Measurements from ENCODE around the gene BHLHA9.

Gene BHLHA9

GRCh38 chr17:1289695-1290094 is 19.5 kb downstream of the BHLHA9 start:
- H3K4me2 ChIP-seq (ENCODE audit: low read length), result no peak overlapping the region
- no peak overlapping the region for H3K9ac ChIP-seq (ENCODE audit: low read length)
- no peaks in the 10 kb centered on the region for H4K20me1 ChIP-seq (ENCODE audit: insufficient read depth, low read length)
- H3K79me2 ChIP-seq (ENCODE audit: low read length), result no peaks in the 10 kb centered on the region
- no peaks in the 10 kb centered on the region for H3K9me3 ChIP-seq (ENCODE audit: insufficient read depth, low read length)
- no peak overlapping the region for H3K27ac ChIP-seq (ENCODE audit: low read length)
- TF ChIP-seq CTCF (IDR thresholded peaks at IDR 0.05; ENCODE audit: low read depth, low read length) (no peak), EZH2phosphoT487 (IDR thresholded peaks at IDR 0.05; ENCODE audit: low read depth) (no peak)
- no peaks in the 10 kb centered on the region for H3K27me3 ChIP-seq (ENCODE audit: low read depth, low read length)
- H3K4me1 ChIP-seq (ENCODE audit: low read length), result no peaks in the 10 kb centered on the region
- H3K4me3 ChIP-seq (ENCODE audit: low read length), result no peak overlapping the region
- no peaks in the 10 kb centered on the region for H3K36me3 ChIP-seq (replicated peaks; ENCODE audit: low read depth, low read length)
- no peak overlapping the region for H2AFZ ChIP-seq (ENCODE audit: low read depth, low read length)

GRCh38 chr17:1290676-1291075 is 20.4 kb downstream of the BHLHA9 start:
- Histone ChIP-seq H3K4me2 (ENCODE audit: low read length) (no peak overlapping the region), H3K79me2 (ENCODE audit: low read length) (no peaks in the 10 kb centered on the region), H3K9ac (ENCODE audit: low read length) (no peak overlapping the region), H3K27me3 (ENCODE audit: low read depth, low read length) (no peaks in the 10 kb centered on the region), H3K27ac (ENCODE audit: low read length) (no peak overlapping the region), H3K9me3 (ENCODE audit: insufficient read depth, low read length) (no peaks in the 10 kb centered on the region), H4K20me1 (ENCODE audit: insufficient read depth, low read length) (no peaks in the 10 kb centered on the region), H2AFZ (ENCODE audit: low read depth, low read length) (no peak overlapping the region), H3K36me3 (replicated peaks; ENCODE audit: low read depth, low read length) (no peaks in the 10 kb centered on the region), H3K4me3 (ENCODE audit: low read length) (no peak overlapping the region), H3K4me1 (ENCODE audit: low read length) (no peaks in the 10 kb centered on the region)
- TF ChIP-seq CTCF (IDR thresholded peaks at IDR 0.05; ENCODE audit: low read depth, low read length) (no peak), EZH2phosphoT487 (IDR thresholded peaks at IDR 0.05; ENCODE audit: low read depth) (no peak)

GRCh38 chr17:1294157-1294717 is 24.0 kb downstream of the BHLHA9 start:
- Histone ChIP-seq H3K4me1 (ENCODE audit: low read length) (no peaks in the 10 kb centered on the region), H3K79me2 (ENCODE audit: low read length) (no peaks in the 10 kb centered on the region), H3K27me3 (ENCODE audit: low read depth, low read length) (no peaks in the 10 kb centered on the region), H2AFZ (ENCODE audit: low read depth, low read length) (no peak overlapping the region), H3K4me3 (ENCODE audit: low read length) (no peak overlapping the region), H3K9ac (ENCODE audit: low read length) (no peak overlapping the region), H3K27ac (ENCODE audit: low read length) (no peak overlapping the region), H3K4me2 (ENCODE audit: low read length) (no peak overlapping the region), H3K36me3 (replicated peaks; ENCODE audit: low read depth, low read length) (no peaks in the 10 kb centered on the region), H4K20me1 (ENCODE audit: insufficient read depth, low read length) (no peaks in the 10 kb centered on the region), H3K9me3 (ENCODE audit: insufficient read depth, low read length) (no peaks in the 10 kb centered on the region)
- TF ChIP-seq EZH2phosphoT487 (IDR thresholded peaks at IDR 0.05; ENCODE audit: low read depth) (no peak), CTCF (IDR thresholded peaks at IDR 0.05; ENCODE audit: low read depth, low read length) (no peak)

GRCh38 chr17:1298606-1299005 is 28.4 kb downstream of the BHLHA9 start:
- Histone ChIP-seq H3K9me3 (ENCODE audit: insufficient read depth, low read length) (no peaks in the 10 kb centered on the region), H3K27ac (ENCODE audit: low read length) (no peak overlapping the region), H4K20me1 (ENCODE audit: insufficient read depth, low read length) (no peaks in the 10 kb centered on the region), H3K4me2 (ENCODE audit: low read length) (no peak overlapping the region), H3K4me1 (ENCODE audit: low read length) (no peaks in the 10 kb centered on the region), H3K27me3 (ENCODE audit: low read depth, low read length) (no peaks in the 10 kb centered on the region), H3K36me3 (replicated peaks; ENCODE audit: low read depth, low read length) (no peaks in the 10 kb centered on the region), H3K9ac (ENCODE audit: low read length) (no peak overlapping the region), H2AFZ (ENCODE audit: low read depth, low read length) (no peak overlapping the region), H3K79me2 (ENCODE audit: low read length) (no peaks in the 10 kb centered on the region), H3K4me3 (ENCODE audit: low read length) (no peak overlapping the region)
- TF ChIP-seq CTCF (IDR thresholded peaks at IDR 0.05; ENCODE audit: low read depth, low read length), result no peak
- no peak for TF ChIP-seq EZH2phosphoT487 (IDR thresholded peaks at IDR 0.05; ENCODE audit: low read depth)
